SU-DHL-6 (cell line): Measurements from ENCODE around the gene HCRT.

Experiments used
- EZH2phosphoT487 ChIP-seq: fragments of 200-600 bp; sonication (generic), shearing (Covaris generic); conservative IDR thresholded peaks from 2 replicates; pipeline ENCODE4 v1.6.1; 2018; ENCODE audit warnings: mild to moderate bottlenecking, antibody characterized with exemption, low read length, moderate library complexity, mixed read lengths
- TF ChIP-seq, protein P1 (sequence below): fragments of 200-600 bp; sonication (generic); IDR thresholded peaks from one replicate; pipeline ENCODE4 v1.5.1; 2017; ENCODE audit warnings: antibody characterized with exemption, mild to moderate bottlenecking, low read length, moderate library complexity; ENCODE audit not compliant: insufficient read depth, poor library complexity, severe bottlenecking

GRCh38 chr17:42192189-42193126 is 7.2 kb upstream of the HCRT start:
- TF ChIP-seq, protein P1, sequence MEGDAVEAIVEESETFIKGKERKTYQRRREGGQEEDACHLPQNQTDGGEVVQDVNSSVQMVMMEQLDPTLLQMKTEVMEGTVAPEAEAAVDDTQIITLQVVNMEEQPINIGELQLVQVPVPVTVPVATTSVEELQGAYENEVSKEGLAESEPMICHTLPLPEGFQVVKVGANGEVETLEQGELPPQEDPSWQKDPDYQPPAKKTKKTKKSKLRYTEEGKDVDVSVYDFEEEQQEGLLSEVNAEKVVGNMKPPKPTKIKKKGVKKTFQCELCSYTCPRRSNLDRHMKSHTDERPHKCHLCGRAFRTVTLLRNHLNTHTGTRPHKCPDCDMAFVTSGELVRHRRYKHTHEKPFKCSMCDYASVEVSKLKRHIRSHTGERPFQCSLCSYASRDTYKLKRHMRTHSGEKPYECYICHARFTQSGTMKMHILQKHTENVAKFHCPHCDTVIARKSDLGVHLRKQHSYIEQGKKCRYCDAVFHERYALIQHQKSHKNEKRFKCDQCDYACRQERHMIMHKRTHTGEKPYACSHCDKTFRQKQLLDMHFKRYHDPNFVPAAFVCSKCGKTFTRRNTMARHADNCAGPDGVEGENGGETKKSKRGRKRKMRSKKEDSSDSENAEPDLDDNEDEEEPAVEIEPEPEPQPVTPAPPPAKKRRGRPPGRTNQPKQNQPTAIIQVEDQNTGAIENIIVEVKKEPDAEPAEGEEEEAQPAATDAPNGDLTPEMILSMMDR: no peak
- no peak for TF ChIP-seq EZH2phosphoT487
